Measurements from ENCODE around the gene FAM219B. TPM values are rescaled to one million over a fixed set of nuclear protein-coding genes. Genes with fewer than 3 reads are reported as not detected.

Gene FAM219B
- total RNA-seq, 1 experiment from 2014 or later, result 73.7 TPM

- no peak for TF ChIP-seq CTCF (IDR thresholded peaks at IDR 0.05; ENCODE audit: insufficient read depth in 1 of 2, low read depth in 1 of 2, low read length in 1 of 2, severe bottlenecking in 1 of 2, unreplicated experiment in 1 of 2)
- H3K27ac Mint-ChIP-seq (ENCODE audit: unreplicated experiment), result no peak overlapping the region
- H3K27me3 Mint-ChIP-seq (ENCODE audit: insufficient read depth, unreplicated experiment), result no peaks in the 10 kb centered on the region
- H3K4me1 Mint-ChIP-seq (ENCODE audit: low read depth, unreplicated experiment), result no peaks in the 10 kb centered on the region
- peaks cover 57% of the 10 kb centered on the region for H3K36me3 Mint-ChIP-seq (ENCODE audit: insufficient read depth, unreplicated experiment)
- Histone ChIP-seq H3K4me3 (ENCODE audit: low read depth, low read length) (no peak overlapping the region), H3K27me3 (replicated peaks; ENCODE audit: control insufficient read depth, insufficient read depth, low read length) (no peaks in the 10 kb centered on the region), H3K9me3 (no peaks in the 10 kb centered on the region), H3K4me1 (no peaks in the 10 kb centered on the region), H3K36me3 (ENCODE audit: control insufficient read depth, insufficient read depth, low read length) (no peaks in the 10 kb centered on the region)
- no peak overlapping the region for H3K4me3 Mint-ChIP-seq (ENCODE audit: unreplicated experiment)
- no peak for DNase-seq
- intact Hi-C loops (cut with micrococcal nuclease; ENCODE audit: unreplicated experiment), result no loop called here
- CTCF ChIA-PET, result no interaction called here
- POLR2A ChIA-PET, result no interaction called here
- no peaks in the 10 kb centered on the region for H3K9me3 Mint-ChIP-seq (ENCODE audit: unreplicated experiment)
- BruUV-seq (replicated peaks), result no TSS peak
Observed at GRCh38 chr15:74913041-74913440, 6.4 kb upstream of the FAM219B start.

- Histone ChIP-seq H3K36me3 (ENCODE audit: control insufficient read depth, insufficient read depth, low read length) (peaks cover 2% of the 10 kb centered on the region; the same call in 1 of the 2 replicates), H3K4me3 (ENCODE audit: low read depth, low read length) (no peak overlapping the region), H3K27me3 (replicated peaks; ENCODE audit: control insufficient read depth, insufficient read depth, low read length) (no peaks in the 10 kb centered on the region), H3K4me1 (peaks cover 4% of the 10 kb centered on the region; the same call in 1 of the 2 replicates), H3K9me3 (no peaks in the 10 kb centered on the region)
- peaks cover 52% of the 10 kb centered on the region for H3K36me3 Mint-ChIP-seq (ENCODE audit: insufficient read depth, unreplicated experiment)
- no peak overlapping the region for H3K27ac Mint-ChIP-seq (ENCODE audit: unreplicated experiment)
- H3K9me3 Mint-ChIP-seq (ENCODE audit: unreplicated experiment), result no peaks in the 10 kb centered on the region
- DNase-seq, result no peak
- ChIA-PET CTCF (no interaction called here), POLR2A (no interaction called here)
- H3K27me3 Mint-ChIP-seq (ENCODE audit: insufficient read depth, unreplicated experiment), result no peaks in the 10 kb centered on the region
- intact Hi-C loops (cut with micrococcal nuclease; ENCODE audit: unreplicated experiment), result loop anchor here (5.0 kb wide), 1 partner anchor 36 kb away; the partner anchor contains the start of gene SCAMP2
- no TSS peak for BruUV-seq (replicated peaks)
- no peaks in the 10 kb centered on the region for H3K4me1 Mint-ChIP-seq (ENCODE audit: low read depth, unreplicated experiment)
- TF ChIP-seq CTCF (IDR thresholded peaks at IDR 0.05; ENCODE audit: insufficient read depth in 1 of 2, low read depth in 1 of 2, low read length in 1 of 2, severe bottlenecking in 1 of 2, unreplicated experiment in 1 of 2), result no peak
- H3K4me3 Mint-ChIP-seq (ENCODE audit: unreplicated experiment), result no peak overlapping the region
Observed at GRCh38 chr15:74908635-74909034, 2.0 kb upstream of the FAM219B start.

- H3K4me1 Mint-ChIP-seq (ENCODE audit: low read depth, unreplicated experiment), result no peaks in the 10 kb centered on the region
Observed at GRCh38 chr15:74907163-74907870, 666 bp upstream of the FAM219B start.

More at GRCh38 chr15:74907163-74907870, 666 bp upstream of the FAM219B start:
- Mint-ChIP-seq H3K27ac (ENCODE audit: unreplicated experiment) (peak overlapping the region; percentile 97), H3K9me3 (ENCODE audit: unreplicated experiment) (no peaks in the 10 kb centered on the region), H3K4me3 (ENCODE audit: unreplicated experiment) (peak overlapping the region; percentile 99), H3K36me3 (ENCODE audit: insufficient read depth, unreplicated experiment) (peaks cover 56% of the 10 kb centered on the region), H3K27me3 (ENCODE audit: insufficient read depth, unreplicated experiment) (no peaks in the 10 kb centered on the region)
- intact Hi-C loops (cut with micrococcal nuclease; ENCODE audit: unreplicated experiment), result loop anchor here (2.0 to 5.0 kb wide), 3 partner anchors 35 to 65 kb away; partner anchors contain the start of genes SCAMP2 and ULK3
- no peaks in the 10 kb centered on the region for H3K9me3 ChIP-seq
- CTCF ChIA-PET, result interaction anchor here (1.0 to 2.3 kb wide), 4 partner anchors 43 to 138 kb away, joined by 3 to 8 read pairs (median 6); partner anchors contain the start of gene RPP25
- TF ChIP-seq CTCF (IDR thresholded peaks at IDR 0.05; ENCODE audit: insufficient read depth in 1 of 2, low read depth in 1 of 2, low read length in 1 of 2, severe bottlenecking in 1 of 2, unreplicated experiment in 1 of 2), result no peak
- peak in 1 of 2 experiments; percentile 31 for DNase-seq
- TSS peak; percentile 75 for BruUV-seq (replicated peaks)
- H3K4me3 ChIP-seq (ENCODE audit: low read depth, low read length), result peak overlapping the region; percentile 79
- H3K36me3 ChIP-seq (ENCODE audit: control insufficient read depth, insufficient read depth, low read length), result peaks cover 5% of the 10 kb centered on the region
- POLR2A ChIA-PET, result interaction anchor here (0.5 to 2.0 kb wide), 8 partner anchors 8 to 123 kb away, joined by 3 to 12 read pairs (median 4); partner anchors contain the start of genes COX5A, RPP25 and ULK3
- no peaks in the 10 kb centered on the region for H3K27me3 ChIP-seq (replicated peaks; ENCODE audit: control insufficient read depth, insufficient read depth, low read length)
- H3K4me1 ChIP-seq, result peaks cover 4% of the 10 kb centered on the region; the same call in 1 of the 2 replicates

Measured in Caco-2 (cell line).